A204.1 (cell line): ENCODE results near the gene DCST2.

Source experiments
- FAIRE-seq: peaks from 2 replicates; lab custom pipeline; 2012; peaks lifted over from hg19 to GRCh38; lab: Jason Lieb, UNC

Gene DCST2

DNA sequence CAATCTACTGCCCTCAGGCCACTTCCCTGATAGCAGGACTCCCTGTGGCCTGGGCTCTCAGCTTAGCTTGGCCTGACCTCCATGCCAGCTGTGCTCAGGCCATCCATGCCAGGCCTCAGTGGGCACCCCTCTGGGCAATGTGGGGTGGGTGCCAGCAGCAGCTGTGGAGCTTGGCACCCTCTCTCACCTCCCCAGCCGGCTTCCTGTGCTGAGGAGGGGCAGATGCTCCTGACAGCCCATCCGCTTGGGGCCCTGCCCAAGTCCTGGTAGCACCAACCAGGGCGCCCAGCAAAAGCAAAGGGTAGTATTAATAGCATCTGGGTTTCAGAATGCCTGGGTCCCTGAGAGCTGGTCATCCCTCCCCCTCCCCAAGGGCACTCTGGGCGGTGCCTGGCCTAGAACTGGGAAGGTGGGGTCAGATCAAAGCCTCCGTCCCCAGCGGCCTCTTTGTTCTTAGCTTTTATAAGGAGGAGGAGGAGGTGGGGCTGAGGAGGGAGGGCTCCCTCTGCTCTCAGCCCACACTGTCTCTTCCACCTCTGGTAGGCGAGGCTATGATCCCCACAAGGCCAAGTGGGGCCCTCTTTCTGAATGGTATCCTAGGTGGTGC is 36.1 kb upstream of the DCST2 start:
- no peak for FAIRE-seq

DNA sequence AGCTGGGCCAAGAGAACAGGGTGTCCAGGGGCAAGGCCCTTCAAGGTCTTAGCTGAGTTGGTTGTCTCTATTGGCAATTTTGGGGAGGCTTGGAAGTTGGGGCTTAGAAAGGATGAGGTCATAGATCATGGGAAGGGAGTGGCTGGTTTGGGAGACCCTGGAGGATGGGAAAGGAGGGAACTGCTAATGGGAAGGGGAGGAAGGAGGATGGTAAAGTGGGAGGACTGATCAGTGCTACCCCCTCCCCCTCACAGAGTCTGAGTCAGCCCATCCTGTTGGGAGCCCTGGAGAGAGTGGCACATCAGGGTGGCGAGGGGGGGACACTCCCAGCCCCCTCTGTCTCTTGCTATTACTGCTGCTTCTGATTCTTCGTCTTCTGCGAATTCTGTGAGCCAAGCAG is 35.0 kb upstream of the DCST2 start:
- FAIRE-seq: no peak

DNA sequence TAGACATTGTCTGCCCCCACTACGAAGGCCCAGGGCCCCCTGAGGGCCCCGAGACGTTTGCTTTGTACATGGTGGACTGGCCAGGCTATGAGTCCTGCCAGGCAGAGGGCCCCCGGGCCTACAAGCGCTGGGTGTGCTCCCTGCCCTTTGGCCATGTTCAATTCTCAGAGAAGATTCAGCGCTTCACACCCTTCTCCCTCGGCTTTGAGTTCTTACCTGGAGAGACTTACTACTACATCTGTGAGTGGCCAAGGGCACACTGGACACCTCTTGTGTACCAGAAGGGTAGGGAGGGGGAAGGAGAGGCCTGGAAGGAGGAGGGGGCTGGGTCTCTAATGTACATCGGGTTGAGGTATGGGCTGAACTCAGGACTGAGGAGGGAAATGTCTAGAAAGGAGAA is 33.2 kb upstream of the DCST2 start:
- no peak for FAIRE-seq

DNA sequence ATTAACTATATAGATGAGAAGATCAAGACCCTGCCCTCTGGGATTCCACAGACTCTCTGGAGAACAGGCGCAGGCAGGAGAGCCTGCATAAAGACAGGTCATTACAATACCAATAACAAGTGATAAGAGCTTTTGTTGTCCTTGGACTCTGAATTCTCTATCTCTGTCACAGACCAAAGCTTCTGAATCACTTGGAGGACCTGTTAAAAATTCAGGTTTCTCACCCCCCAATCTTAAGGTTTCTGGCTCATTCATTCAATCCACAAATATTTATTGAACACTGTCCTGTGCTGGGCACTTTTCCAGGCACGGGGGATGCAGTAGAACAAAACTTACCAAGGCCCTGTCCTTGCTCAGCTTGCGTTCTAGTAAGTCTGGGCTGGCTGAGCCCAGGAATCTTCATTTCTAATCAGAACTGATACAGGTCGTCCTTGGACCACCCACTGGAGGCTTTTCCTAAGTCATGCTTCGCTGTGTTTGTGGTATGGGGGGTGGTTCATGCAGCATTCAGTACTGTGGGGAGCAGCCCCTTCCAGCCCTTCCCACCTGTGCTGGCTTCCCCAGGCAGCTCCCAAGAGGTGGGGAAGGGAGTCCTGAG is 31.4 kb upstream of the DCST2 start:
- FAIRE-seq: no peak

DNA sequence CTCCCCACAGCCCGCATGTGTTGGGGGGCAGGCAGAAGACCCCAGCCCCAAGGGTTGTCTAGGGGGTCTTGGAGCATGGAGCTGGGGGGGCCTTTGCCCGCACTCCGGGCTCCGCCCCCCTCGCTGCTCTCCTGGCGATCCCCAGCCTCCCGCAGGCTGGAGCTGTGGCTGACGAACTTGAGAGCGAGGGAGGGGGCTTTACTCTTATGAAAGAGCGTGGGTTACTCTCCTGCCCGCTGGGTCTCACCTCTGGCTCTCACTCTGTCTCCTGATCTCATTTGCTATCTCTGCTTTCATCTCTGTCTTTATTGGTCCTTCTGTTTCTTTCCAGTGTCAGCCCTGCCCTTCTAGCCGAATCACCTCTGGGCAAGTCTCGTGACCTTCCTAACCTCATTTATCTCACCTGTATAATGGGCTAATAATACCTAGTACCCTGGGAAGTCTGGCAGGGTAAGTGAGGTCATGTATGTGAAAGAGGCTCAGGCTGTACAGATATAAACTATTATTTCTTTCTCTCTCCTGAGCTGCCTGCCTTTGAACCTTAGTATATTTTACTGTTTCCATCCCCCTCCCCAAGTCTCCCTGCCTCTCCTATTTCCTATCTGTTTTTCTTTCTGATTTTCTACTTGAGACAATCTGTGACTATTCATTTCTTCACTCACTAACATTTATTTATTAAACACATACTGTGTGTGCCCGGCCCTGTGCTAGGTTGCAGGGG is 30.7 kb upstream of the DCST2 start:
- no peak for FAIRE-seq

DNA sequence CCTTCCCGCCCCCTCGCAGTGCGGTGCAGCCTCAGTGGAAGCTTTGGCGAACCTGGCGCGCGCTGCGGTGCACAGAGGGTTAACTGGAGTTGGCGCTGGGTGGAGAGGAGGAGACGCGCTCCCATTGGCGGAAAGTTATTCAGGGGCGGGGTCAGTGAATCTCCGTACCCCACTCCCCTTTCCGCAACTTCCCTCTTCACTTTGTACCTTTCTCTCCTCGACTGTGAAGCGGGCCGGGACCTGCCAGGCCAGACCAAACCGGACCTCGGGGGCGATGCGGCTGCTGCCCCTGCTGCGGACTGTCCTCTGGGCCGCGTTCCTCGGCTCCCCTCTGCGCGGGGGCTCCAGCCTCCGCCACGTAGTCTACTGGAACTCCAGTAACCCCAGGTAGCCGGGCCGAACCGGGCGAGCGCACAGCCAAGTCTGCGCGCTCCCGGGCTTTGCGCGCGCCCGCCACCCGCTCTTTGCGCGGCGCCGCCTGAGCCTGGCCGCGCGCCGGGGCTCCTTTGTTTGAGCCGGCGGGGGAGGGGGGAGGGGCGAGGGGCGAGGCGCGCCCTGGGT is 30.0 kb upstream of the DCST2 start, which contains the start of gene EFNA4:
TSS of gene EFNA4 (plus strand) at position 191 of the 561 bp plus-strand sequence. CDS start at position 275, 84 bp downstream.
- FAIRE-seq: no peak

DNA sequence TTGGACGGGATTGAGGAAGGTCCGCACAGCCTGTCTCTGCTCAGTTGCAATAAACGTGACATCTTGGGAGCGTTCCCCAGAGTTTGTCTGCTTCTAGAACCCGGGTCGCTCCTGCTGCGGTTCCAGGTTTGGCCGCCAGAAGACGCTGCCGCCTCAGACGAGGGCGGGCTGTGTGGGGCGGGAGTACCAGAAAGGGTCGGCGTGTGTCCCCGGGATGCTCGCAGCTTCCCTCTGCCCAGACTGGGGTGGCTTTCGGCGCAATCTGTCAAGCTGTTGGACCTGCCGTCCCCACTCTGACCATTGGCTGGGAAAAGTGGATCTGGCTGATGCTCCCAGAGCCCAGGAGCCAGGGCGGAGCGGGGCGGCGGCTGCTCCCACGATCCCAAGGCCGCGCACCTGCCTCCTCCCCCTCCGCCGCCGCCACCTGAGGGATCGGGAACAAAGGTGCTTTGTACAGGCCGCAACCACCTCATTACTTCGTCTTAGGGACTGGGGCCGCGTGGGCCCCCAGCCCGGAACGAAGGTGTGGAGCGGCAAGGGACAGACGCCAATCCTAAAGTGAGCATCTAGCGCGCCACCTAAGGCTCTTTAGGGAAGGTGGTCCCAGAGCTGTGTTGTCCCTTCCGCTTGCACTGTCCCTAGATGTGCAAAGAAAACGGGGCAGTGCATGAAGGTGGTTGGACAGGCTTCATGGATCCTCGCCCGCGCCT is 29.3 kb upstream of the DCST2 start:
- no peak for FAIRE-seq

DNA sequence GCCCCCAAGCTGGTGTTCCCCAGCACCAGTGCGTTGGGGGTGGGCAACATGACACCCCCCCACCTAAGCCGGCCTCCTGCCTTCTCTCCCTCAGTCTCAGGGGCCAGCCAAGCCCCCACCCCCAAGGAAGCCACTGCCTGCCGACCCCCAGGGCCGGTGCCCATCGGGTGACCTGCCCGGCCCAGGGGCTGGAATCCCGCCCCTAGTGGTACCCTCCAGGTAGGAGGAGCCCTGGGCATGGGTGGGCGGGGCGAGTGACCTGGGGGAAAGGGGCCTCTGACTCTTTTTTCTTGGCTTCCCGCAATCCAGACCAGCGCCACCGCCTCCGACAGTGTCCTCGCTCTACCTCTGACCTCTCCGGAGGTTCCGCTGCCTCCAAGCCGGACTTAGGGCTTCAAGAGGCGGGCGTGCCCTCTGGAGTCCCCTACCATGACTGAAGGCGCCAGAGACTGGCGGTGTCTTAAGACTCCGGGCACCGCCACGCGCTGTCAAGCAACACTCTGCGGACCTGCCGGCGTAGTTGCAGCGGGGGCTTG is 28.6 kb upstream of the DCST2 start:
- FAIRE-seq: no peak

DNA sequence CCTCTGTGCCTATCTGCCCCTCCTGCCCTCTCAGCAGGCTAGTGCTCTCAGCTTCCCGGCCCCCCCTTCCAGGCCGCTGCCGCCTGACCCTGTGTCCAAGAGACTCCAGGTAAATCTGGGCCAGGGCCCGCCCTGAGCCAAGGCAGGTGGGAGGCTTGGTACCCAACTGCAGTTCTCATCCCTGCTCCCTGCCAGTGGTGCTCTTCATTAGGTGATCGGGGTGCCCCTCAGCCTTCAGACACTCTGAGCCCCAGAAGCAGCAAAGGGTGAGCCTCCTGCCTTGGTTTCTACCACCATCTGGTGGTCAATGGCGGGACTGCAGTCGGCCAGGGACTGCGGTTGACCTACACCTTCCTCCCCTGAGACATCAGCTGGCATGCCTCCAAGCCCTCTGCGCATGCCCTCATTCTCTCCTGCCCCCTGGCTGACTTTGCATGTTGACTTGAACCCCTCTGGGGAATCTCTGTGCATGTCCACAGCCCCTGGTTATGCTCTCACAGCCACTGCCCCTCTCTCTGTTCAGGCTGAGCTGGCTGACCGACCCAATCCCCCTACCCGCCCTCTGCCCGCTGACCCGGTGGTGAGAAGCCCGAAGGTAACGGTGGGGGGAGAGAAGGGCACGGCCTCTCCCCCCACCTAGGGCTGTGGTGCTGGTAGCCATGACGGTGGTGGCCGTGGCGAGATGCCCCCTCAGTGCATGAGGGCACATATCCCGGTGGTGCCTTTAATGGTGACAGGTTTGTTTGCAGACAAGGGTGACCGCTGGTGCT is 28.0 kb upstream of the DCST2 start:
- no peak for FAIRE-seq

DNA sequence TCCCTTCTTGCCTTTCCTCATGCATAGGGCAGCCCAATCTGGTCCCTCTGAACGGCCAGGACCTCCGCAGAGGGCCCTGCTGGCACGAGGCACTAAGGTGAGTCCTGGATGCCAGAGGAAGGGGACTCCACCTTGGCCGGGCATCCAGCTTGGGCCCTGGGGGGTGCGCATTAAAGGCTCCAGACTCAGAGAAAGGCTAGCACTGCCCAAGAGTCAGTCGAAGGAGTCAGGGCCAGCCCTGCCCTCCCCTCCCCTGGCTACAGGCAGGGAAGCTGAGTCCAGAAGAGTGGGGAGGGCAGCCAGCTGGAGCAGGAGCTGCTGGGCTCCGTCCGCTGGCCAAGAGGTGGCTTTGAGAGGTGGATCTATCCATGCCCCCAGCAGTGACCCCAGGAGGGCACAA is 27.2 kb upstream of the DCST2 start:
- no peak for FAIRE-seq

DNA sequence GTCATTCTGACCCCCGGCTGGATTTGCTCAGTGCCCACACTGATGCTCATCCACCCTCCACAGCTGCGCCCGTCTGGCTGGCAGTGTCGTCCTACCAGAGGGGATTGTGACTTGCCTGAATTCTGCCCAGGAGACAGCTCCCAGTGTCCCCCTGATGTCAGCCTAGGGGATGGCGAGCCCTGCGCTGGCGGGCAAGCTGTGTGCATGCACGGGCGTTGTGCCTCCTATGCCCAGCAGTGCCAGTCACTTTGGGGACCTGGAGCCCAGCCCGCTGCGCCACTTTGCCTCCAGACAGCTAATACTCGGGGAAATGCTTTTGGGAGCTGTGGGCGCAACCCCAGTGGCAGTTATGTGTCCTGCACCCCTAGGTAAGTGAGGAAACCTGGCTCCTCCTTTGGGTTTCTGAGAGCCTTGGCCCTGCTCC is 24.2 kb upstream of the DCST2 start:
- FAIRE-seq: no peak

DNA sequence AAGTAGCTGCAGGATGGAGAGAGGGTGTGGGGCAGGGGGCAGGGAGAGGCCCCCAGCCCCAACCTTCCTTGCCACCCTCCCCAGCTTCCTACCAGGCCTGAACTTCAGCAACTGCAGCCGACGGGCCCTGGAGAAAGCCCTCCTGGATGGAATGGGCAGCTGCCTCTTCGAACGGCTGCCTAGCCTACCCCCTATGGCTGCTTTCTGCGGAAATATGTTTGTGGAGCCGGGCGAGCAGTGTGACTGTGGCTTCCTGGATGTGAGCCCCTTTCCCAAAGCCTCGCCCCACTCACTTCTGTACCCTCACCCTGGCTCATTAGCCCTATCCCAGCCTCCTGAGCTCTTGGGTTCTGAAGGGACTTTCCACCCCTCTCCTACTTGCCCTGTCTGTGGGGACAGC is 23.5 kb upstream of the DCST2 start:
- no peak for FAIRE-seq

DNA sequence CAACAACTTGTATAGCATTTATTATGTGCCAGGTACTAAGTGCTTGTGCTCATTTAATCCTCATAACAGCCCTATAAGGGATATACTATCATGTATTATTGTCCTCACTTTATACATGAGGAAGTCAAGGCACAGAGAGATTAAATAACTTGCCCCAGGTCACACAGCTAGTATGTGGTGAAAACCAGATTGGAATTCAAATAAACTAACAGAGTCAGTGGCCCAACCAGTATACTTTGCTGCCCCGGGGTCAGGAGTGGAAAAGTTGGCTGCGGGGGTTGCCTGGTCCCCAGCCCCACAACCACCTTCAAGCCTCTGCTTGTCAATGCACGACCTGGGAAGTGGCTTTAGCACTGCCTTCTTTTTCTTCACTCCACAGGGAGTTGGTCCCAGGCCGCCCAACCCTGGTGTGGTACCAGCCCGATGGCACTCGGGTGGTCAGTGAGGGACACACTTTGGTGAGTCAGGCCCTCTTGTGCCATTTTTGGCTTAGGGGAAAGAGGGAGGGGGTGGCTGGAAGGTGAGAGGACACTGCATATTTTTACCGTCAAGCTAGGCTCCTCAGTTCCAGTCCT is 20.0 kb upstream of the DCST2 start:
- no peak for FAIRE-seq

DNA sequence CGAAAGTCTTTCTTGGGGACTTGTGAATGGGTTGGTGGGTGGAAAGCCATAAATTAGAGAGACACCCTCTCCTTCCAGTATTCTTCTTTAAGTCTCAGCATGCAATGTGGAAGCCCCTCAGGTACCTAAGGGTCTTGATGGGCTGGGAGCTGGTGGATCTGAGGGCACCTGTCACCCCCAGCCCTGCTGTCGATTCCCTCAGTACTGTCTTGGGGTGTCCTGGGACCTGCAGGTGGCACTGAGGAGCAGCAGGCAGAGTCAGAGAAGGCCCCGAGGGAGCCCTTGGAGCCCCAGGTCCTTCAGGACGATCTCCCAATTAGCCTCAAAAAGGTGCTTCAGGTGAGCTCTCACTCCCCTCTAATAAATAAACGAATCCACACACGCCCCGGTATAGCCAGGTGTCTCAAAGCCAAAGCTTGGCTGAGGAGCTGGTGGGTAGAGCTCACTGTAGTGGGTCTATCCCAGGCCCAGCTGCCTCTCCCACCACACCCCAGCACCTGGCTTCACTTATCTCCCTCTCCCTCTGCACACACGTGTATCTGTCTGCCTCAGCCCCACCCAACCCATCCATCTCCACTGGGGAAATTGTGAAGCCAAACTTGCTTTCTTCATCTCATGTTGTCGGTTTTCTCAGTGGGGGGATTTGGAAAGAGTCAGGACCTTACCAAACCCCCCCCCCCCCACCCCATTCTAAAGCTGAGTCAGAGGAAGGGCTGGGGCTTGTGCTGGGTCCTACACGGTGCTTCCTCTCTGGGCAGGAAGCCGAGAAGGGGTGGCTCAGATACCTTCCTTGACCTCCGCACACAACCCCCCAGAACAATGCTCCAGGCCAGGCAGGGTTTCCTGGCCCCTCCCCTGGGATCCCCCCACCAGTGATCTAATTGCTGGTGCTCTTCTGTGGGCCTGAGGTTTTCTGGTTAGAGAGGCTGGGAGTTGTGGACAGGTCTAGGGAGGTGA is 19.1 kb upstream of the DCST2 start:
- no peak for FAIRE-seq

DNA sequence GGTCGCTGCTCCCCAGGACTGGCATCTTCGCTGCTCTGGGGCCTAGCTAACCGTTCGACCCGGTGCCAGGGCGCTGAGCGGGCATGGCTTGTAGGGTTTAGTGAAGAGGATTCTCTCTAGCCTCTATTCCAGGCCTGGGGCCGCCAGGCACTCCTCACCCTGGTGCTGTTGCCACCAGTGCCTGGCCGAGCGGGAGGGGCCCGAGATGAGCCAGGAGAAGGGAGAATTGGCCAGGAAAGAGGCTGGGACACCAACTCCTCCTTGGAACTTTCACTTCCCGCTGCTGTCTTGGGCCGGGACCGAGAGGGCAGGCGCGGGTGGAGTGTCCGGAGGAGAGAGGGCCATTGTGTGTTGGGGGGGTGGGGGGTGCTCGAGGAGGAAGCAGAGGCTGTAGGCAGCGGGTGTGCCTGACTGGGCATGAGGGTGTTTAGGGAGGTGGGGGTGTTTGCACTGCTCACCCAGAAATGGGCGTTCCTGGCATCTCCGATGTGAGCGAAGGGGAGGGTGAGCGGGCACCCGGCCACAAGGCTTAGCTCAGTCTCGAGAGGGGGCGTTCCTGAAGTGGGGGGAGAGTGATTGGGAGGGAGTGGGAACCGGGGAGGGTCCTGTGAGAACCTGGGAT is 18.3 kb upstream of the DCST2 start:
- no peak for FAIRE-seq

DNA sequence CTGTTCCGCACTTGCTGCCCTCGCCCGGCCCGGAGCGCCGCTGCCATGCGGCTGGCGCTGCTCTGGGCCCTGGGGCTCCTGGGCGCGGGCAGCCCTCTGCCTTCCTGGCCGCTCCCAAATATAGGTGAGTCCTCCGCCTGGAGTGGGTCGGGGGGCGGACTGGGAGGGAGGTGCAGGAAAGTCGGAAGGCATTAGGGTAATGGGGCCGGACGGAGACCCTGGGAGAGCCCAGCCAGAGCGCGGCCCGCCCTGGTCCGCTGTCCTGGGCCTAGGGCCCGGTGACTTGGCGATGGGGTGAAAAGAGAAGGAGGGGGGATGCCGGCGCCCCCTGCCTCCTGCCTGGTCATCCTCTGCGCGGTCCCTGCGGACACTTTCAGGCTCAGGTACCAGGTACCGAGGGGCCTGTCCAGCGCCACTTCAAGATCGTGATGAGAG is 17.8 kb upstream of the DCST2 start:
- FAIRE-seq: no peak

DNA sequence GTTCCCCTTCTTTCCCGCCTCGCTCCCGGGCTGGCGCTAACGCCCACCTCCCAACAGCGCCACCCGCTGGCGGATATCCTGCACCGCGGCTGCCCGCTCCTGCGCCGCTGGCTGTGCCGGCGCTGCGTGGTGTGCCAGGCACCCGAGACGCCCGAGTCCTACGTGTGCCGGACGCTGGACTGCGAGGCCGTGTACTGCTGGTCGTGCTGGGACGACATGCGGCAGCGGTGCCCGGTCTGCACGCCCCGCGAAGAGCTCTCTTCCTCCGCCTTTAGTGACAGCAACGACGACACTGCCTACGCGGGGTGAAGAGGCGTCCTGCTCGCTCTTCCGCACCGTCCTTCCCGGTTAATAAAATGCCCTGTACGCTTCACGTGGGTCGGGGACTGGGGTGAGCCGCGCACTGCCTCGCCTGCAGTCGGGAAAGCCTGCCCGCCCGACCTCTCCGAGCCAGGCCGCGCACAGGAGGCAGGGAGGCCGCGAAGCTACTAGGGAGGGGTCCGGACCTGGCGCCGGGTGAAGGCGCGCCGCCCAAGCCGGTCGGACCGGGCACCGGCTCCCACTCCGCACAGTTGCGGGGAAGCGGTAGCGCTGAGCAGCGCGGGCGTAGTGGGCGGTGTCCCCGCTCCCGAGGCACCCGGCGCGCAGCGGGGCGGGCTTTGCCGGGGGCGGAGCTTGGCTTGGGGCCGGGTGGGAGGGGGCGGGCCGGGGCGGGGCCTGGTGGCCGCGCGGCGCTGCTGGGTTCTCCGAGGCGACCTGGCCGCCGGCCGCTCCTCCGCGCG is 17.2 kb upstream of the DCST2 start, which contains the start of gene ADAM15:
TSS of gene ADAM15 (plus strand) at position 757 of the 782 bp plus-strand sequence. CDS start 71 bp downstream, outside the sequence.
- FAIRE-seq: no peak
